Natural killer cell (primary cell): ENCODE data around the gene SPARC. TPM values are rescaled to one million over a fixed set of nuclear protein-coding genes. Genes with fewer than 3 reads are reported as not detected.

Experiments used
- ATAC-seq, 3 donors: fragments of 150-1000 bp in 2 of 3; fragments of 200-7000 bp in 1 of 3; cut with Tn5 transposase; 1 replicate in 1 of 3; 2 replicates in 2 of 3; pipeline ENCODE4 v1.10.0; 2021; ENCODE audit warnings: mild to moderate bottlenecking in 2 of 3, moderate library complexity in 2 of 3
- DNase-seq, 2 donors: peaks; one replicate each; pipeline versions ENCODE4 v3.0.0 to v3.0.0-alpha.2; 2013 to 2021; ENCODE audit warnings: mixed read lengths in 1 of 2
- H3K27ac ChIP-seq: one replicate; pipeline ENCODE4 v1.5.1; 2013; ENCODE audit warnings: mild to moderate bottlenecking, low read length
- H3K27me3 ChIP-seq: one replicate; pipeline ENCODE4 v1.6.1; 2013; ENCODE audit warnings: low read length; ENCODE audit not compliant: control insufficient read depth, insufficient read depth
- H3K36me3 ChIP-seq: one replicate; pipeline ENCODE4 v1.6.1; 2013; ENCODE audit warnings: low read length; ENCODE audit not compliant: control insufficient read depth, insufficient read depth
- H3K4me1 ChIP-seq: one replicate; pipeline ENCODE4 v1.6.1; 2013; ENCODE audit warnings: low read length; ENCODE audit not compliant: control insufficient read depth, insufficient read depth
- H3K4me3 ChIP-seq: one replicate; pipeline ENCODE4 v1.5.1; 2013; ENCODE audit warnings: low read length
- H3K9me3 ChIP-seq: one replicate; pipeline ENCODE4 v1.6.1; 2013; ENCODE audit warnings: low read length; ENCODE audit not compliant: control insufficient read depth, insufficient read depth
- H3K27ac Mint-ChIP-seq, 2 donors: one replicate each; pipeline ENCODE4 v1.8.0; 2022; ENCODE audit warnings: mild to moderate bottlenecking in 2 of 2, mixed read lengths in 2 of 2, moderate library complexity in 1 of 2
- H3K27me3 Mint-ChIP-seq, 2 donors: one replicate each; pipeline ENCODE4 v1.8.0; 2022; ENCODE audit warnings: low read depth in 2 of 2, mixed read lengths in 2 of 2
- H3K36me3 Mint-ChIP-seq: one replicate; pipeline ENCODE4 v1.8.0; 2022; ENCODE audit warnings: mixed read lengths
- H3K4me1 Mint-ChIP-seq, 2 donors: one replicate each; pipeline ENCODE4 v1.8.0; 2022; ENCODE audit warnings: mixed read lengths in 2 of 2
- H3K4me3 Mint-ChIP-seq: one replicate; pipeline ENCODE4 v1.8.0; 2022; ENCODE audit warnings: mild to moderate bottlenecking, moderate library complexity, mixed read lengths
- H3K9me3 Mint-ChIP-seq, 2 donors: one replicate each; pipeline ENCODE4 v1.8.0; 2022; ENCODE audit warnings: mixed read lengths in 2 of 2
- WGBS: methylation state at CpG from one replicate; pipeline ENCODE4 v1.1.7; 2013; ENCODE audit warnings: missing lambda C conversion rate; ENCODE audit not compliant: insufficient coverage; 5-methylcytosine and 5-hydroxymethylcytosine counted together
- intact Hi-C: fragments of 100-400 bp; cut with micrococcal nuclease; formaldehyde crosslinking; loops from one replicate; pipeline ENCODE4 v1.14.2; 2022
- total RNA-seq, 4 donors: library from RNA; stranded (reverse); fragments of 120-200 nt in 1 of 4; gene quantifications; one replicate each; pipeline versions ENCODE4 v1.2.3 to v1.2.4, GENCODE V29; 2013 to 2022
- TF ChIP-seq, protein P1 (sequence below): fragments of 200-600 bp; IDR thresholded peaks from one replicate; pipeline ENCODE4 v1.8.0; 2022; ENCODE audit warnings: antibody characterized with exemption

The SPARC gene
- total RNA-seq, 3 donors from 2014 or later (not counting 1 experiment from before 2014, with no cell fraction given): 3.2 to 48.5 (median 23.4) TPM

DNA sequence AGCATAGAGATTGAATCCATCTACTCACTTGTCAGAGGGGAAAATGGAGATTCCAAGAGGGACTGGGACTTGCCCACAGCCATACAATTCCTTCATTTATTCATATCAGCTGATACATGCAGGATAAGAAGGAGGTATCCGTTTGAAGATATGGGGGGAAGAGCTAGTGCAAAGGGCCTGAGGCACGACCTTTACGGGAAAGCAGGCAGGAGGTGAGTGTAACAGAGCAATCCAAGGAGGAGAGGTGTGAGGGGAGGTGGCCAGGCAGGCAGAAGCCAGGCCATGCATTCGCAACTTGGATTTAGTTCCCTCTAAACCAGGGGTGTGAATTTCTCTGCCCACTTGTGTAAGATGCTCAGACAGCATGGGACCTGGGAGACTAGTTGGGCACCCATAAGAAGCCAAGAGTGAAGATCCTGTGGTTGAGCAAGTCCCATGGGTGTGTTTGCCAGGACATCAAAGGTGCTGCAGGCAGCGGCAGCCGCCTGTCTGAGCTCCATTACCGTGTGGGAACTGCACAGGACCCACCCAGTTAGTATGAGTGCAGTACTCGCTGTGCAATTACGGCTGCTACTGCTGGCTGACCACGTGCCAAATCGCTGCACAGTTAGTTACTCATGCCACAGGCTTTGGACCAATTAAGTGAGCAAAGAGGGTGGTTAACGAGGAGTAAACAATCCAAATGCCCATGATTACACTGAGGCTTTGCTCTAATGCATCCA is 64.2 kb downstream of the SPARC start:
- Histone ChIP-seq H3K36me3 (no peaks in the 10 kb centered on the region), H3K9me3 (no peaks in the 10 kb centered on the region), H3K4me1 (no peaks in the 10 kb centered on the region), H3K4me3 (no peak overlapping the region), H3K27ac (no peak overlapping the region), H3K27me3 (no peaks in the 10 kb centered on the region)
- no peaks in the 10 kb centered on the region for H3K4me1 Mint-ChIP-seq
- peaks cover 6 to 11% of the 10 kb centered on the region in 2 donors for H3K27me3 Mint-ChIP-seq
- no peak overlapping the region for H3K27ac Mint-ChIP-seq
- DNase-seq (no peak), ATAC-seq (no peak)
- intact Hi-C loops: no loop called here
- TF ChIP-seq, protein P1, sequence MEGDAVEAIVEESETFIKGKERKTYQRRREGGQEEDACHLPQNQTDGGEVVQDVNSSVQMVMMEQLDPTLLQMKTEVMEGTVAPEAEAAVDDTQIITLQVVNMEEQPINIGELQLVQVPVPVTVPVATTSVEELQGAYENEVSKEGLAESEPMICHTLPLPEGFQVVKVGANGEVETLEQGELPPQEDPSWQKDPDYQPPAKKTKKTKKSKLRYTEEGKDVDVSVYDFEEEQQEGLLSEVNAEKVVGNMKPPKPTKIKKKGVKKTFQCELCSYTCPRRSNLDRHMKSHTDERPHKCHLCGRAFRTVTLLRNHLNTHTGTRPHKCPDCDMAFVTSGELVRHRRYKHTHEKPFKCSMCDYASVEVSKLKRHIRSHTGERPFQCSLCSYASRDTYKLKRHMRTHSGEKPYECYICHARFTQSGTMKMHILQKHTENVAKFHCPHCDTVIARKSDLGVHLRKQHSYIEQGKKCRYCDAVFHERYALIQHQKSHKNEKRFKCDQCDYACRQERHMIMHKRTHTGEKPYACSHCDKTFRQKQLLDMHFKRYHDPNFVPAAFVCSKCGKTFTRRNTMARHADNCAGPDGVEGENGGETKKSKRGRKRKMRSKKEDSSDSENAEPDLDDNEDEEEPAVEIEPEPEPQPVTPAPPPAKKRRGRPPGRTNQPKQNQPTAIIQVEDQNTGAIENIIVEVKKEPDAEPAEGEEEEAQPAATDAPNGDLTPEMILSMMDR: no peak
- H3K9me3 Mint-ChIP-seq: no peaks in the 10 kb centered on the region
- H3K4me3 Mint-ChIP-seq: no peak overlapping the region
- 74% methylated on average over 12 of the region's 12 CpGs for WGBS
- no peaks in the 10 kb centered on the region for H3K36me3 Mint-ChIP-seq

DNA sequence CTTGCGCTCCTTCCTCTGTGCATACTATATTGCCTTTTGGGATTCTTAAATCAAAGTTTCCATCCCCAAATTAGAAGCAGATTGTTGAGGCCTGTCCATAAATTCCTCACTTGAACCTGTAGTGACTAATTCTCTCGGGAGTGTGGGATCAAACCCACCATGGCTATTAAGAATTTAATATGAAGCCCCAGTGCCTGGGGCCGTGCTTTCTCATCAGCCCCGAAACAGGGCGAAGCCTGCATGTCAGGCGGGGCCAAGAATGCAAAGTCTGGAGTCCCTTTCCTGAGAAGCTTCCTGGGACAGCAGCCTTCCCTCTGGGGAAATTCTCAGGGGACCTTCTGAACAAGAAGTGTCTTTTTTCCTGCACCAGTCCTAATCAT is 66.3 kb downstream of the SPARC start:
- H3K4me3 Mint-ChIP-seq: no peak overlapping the region
- TF ChIP-seq, protein P1: no peak
- intact Hi-C loops: no loop called here
- H3K27me3 Mint-ChIP-seq: peaks cover 6 to 11% of the 10 kb centered on the region in 2 donors
- Histone ChIP-seq H3K9me3 (no peaks in the 10 kb centered on the region), H3K4me1 (no peaks in the 10 kb centered on the region), H3K27me3 (no peaks in the 10 kb centered on the region), H3K36me3 (no peaks in the 10 kb centered on the region), H3K4me3 (no peak overlapping the region), H3K27ac (no peak overlapping the region)
- no peak for DNase-seq
- no peaks in the 10 kb centered on the region for H3K4me1 Mint-ChIP-seq
- H3K36me3 Mint-ChIP-seq: no peaks in the 10 kb centered on the region
- WGBS: 83% methylated on average over 6 of the region's 6 CpGs
- no peaks in the 10 kb centered on the region for H3K9me3 Mint-ChIP-seq
- ATAC-seq: no peak
- H3K27ac Mint-ChIP-seq: no peak overlapping the region

DNA sequence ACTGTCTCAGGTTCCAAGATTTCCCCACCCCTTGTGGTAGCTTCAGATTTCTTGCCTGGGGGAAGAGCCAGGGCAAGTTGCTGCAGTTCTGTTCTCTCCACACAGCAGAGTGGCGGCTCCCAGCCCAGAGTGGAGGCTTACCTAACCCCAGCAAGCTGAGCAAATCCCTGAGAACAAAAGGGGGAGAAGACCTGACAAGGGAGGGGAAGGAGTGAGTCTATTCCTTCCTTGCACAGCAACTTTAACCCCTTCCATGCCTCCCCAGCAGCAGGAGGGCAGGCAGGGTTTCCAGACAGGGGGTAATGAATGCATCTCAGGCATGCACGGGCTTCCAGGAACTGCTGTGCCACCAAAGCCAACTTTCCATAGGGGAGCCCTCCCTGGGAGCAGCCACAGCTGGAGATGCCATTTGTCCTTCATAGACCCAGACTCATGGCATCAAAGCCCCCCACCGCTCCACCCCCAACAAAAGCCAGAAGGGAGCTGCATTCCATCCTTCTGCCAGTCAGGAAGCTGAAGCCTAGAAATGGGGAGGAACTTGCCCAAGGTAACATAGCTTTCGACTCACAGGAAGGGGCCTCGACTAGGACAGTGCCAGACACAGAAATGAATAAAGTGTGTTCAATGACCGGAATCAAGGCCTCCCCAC is 66.8 kb downstream of the SPARC start:
- intact Hi-C loops: no loop called here
- Histone ChIP-seq H3K27me3 (no peaks in the 10 kb centered on the region), H3K4me1 (no peaks in the 10 kb centered on the region), H3K9me3 (no peaks in the 10 kb centered on the region), H3K27ac (no peak overlapping the region), H3K4me3 (no peak overlapping the region), H3K36me3 (no peaks in the 10 kb centered on the region)
- Mint-ChIP-seq H3K27ac (no peak overlapping the region), H3K27me3 (peaks cover 6 to 11% of the 10 kb centered on the region in 2 donors), H3K4me3 (no peak overlapping the region), H3K4me1 (no peaks in the 10 kb centered on the region), H3K9me3 (no peaks in the 10 kb centered on the region), H3K36me3 (no peaks in the 10 kb centered on the region)
- 82% methylated on average over 6 of the region's 6 CpGs for WGBS
- DNase-seq (no peak), ATAC-seq (no peak)
- TF ChIP-seq, protein P1: no peak
